OCI-M2 (cell line): ENCODE measurements around the gene RPTOR.
"Not testable (repeated sequence)": the region's sequence is repeated elsewhere in the genome, so short reads cannot be mapped to it uniquely, and the experiment has no call there.

Experiments used
- DNase-seq: peaks from one replicate; lab custom pipeline; 2025; ENCODE audit not compliant: unreplicated experiment; lab: John Stamatoyannopoulos, UW

RPTOR gene

DNA sequence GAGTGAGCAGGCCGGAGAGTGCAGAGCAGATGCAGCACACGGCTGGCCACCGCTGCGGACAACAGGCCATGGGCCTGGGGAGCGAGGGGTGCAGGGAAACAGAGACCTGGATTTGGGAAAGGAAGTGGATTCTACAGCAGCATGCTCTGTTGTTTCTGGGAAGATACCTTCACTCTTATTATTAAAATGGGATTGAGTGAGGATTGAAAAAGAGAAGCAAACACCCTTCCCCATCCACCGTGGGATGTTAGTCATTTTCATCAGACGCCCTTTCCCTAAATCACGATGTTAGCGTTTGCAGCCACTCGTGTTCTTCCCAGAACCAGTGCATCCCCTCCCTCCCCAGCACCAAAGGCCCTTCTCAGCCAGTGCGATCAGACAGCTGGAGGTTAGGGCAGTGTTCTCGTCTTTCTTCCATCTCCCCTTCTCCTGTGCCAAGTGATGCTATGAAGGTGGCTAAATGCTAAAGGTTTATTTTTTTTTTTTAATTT lies 250.5 kb downstream of the RPTOR start:
- DNase-seq: no peak

DNA sequence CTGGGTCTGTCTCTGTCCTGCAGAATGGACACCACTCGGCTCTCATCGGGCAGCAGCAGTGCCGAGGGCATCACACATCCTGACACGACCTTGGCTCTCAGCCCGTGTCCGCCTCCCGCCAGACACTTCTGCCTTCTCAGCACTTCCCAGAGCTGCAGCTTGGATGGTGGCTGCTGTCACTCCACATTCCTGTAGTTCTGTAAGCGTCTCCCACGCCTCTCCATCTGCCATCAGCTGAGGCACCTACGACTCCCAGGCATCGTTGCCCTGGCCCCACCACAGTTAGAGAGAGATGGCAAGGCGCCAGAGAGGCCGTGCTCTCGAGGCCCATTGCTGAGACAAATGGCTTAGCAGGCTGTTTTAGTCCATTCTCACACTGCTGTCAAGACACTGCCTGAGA lies 251.1 kb downstream of the RPTOR start:
- DNase-seq: no peak

DNA sequence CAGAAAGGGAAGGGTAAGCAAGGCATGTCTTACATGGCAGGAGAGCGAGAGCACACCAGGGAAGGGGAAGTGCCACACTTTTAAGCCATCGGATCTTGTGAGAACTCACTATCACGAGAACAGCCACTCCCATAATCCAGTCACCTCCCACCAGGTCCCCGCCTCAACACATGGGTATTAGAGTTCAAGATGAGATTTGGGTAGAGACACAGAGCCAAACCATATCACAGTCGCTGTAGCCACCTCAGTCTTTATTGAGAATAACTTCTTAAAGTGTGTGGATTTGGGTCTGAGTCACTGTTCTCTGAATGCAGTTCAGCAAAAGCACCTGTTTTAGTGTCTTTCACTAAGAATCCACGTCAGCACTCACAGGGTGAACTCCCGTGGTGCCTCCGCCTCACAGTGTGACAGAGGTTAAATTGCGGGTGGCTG lies 251.8 kb downstream of the RPTOR start:
- no peak for DNase-seq

DNA sequence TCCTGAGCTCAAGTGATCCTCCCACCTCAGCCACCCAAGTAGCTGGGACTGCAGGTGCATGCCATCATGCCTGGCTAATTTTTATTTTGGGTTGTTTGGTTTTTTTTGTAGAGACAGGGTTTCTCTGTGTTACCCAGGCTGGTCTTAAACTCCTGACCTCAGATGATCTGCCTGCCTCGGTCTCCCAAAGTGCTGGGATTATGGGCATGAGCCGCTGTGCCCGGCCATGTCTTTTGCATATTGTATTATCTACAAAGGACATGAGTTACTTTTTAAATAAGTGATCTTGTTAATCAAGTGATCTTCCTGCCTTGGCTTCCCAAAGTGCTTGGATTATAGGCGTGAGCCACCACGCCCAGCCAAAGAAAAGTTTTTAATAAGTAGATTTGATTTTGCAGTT lies 252.6 kb downstream of the RPTOR start:
- not testable (repeated sequence) for DNase-seq

DNA sequence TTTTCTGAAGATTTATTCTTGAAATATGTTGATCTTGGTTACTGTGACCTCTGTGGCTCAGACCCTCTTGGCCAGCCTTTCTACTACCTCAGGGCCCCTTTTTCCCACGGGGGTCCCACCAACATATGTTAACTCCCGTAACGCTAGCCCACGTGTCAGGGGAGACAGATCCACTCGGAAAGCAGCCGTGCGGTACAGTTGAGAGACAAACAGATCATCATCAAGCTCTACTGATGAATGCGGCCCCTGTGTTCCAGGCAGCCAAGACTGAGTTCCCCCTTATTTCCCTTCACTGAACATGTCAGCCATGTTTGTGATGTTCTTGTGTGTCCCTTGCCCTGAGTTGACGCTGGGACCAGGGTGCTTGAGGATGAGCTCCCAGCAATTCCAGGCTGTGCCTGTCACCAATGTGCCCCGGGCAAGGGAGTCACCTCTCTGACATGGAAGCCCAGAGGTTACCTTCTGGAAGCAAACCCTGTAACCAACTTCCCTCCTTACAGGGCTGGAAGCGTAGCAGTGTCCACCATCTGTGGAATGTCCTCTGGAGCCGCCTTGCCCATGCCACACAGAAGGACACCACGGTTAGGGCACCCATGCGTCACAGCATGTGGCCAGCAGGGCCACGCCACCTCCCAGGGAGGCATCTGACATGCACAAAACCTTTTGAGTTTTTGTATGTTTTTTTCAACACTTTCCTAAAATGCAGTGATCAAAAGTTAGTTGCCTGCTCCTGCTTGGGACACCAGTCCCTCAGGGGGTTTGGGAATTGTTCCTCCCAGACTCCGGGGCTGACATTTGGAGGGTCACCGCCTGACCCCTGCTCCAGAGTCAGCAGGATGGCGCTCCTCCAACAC lies 253.3 kb downstream of the RPTOR start:
- DNase-seq: no peak

DNA sequence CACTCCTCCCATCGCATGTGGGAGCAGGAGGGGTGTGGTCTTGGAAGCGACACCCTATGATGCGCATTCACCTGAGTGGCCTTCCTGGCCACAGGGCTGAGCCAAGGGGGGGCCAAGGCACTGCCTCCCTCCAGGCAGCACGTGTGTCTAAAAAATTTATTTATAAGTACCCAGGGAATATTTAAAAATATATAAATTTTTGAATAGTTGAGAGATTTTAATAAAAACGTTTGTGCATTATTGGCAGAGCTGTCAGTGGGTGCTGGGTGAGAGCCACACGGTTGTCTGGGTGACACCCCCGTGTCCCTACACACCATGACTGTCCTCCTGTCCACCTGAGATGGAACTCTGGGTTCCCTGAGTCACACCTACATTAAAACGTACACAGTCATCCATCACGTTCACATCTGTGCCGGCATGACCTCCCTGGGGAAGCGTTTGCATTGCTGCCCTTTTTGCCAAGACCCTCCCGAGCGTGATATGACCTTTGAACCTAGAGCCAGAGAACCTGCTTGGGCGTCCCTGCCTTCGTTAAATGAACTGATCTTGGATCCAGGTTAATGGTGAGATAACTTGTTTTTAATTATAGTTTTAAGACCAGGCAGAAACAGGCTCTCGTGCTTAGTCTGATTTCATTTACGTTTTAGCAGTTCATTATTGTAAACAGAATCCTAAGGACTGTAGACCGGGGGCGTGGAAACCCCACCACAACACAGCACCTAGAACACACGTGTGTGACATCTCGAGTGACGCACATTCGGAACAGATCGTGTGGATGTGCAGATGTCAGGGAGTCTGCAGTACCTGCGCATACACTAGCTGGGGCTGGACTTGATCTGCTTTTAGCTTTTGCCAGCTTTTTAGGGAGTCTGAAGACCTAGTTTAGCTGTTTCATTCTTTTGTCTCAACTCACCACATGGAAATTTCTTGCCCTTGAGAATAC lies 254.2 kb downstream of the RPTOR start:
- no peak for DNase-seq

GRCh38 chr17:80799538-80800480 lies 255.2 kb downstream of the RPTOR start:
- no peak for DNase-seq

GRCh38 chr17:80800481-80801391 lies 256.1 kb downstream of the RPTOR start:
- DNase-seq: no peak

GRCh38 chr17:80802626-80803450 lies 258.2 kb downstream of the RPTOR start:
- no peak for DNase-seq

DNA sequence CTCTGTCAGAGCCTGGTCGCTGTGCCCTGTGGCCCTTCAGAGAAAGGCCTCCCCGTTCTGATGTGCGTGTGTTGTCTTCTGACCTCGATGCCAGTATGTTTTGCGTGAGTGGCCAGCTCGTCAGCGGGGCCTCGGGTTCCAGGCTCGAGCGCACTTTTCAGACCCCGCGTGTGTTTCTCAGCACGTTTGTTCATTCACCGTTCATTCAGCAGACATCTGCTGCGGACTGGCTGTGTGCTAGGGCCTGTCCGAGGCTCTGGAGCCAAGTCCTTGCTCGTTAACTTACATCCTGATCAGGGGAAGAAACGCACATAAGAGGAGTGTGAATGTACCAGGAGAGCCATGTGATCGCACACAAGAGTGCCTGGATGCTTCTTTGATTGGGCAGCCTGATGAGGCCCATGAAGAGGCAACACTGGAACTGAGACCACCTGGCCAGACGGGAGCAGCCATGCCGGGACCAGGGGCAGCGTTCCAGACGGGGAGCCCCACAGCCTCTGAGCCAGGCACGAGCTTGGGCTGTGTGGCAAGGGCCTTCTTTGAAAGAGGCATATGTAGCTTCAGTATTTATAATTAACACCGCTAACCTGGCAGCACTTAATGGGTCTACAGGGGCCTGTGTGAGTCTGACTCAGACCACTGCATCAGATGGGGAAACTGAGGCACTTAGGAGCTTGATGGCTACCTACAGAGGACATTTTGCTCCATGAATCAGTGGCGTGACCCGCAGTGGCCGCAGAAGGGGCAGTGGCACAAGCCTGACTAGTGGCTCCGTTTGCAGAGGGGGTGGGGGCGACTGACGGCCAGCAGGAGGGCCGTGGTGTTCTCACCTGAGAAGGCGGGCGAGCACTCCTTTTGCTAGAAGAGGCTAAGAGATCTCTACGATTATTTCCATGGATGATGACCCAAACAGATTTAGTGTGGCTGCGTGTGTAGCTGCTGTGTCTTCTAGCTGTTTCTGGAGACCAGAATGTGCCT lies 259.1 kb downstream of the RPTOR start:
- no peak for DNase-seq

- DNase-seq: no peak
Observed at GRCh38 chr17:80804466-80804865, 259.8 kb downstream of the RPTOR start.

DNA sequence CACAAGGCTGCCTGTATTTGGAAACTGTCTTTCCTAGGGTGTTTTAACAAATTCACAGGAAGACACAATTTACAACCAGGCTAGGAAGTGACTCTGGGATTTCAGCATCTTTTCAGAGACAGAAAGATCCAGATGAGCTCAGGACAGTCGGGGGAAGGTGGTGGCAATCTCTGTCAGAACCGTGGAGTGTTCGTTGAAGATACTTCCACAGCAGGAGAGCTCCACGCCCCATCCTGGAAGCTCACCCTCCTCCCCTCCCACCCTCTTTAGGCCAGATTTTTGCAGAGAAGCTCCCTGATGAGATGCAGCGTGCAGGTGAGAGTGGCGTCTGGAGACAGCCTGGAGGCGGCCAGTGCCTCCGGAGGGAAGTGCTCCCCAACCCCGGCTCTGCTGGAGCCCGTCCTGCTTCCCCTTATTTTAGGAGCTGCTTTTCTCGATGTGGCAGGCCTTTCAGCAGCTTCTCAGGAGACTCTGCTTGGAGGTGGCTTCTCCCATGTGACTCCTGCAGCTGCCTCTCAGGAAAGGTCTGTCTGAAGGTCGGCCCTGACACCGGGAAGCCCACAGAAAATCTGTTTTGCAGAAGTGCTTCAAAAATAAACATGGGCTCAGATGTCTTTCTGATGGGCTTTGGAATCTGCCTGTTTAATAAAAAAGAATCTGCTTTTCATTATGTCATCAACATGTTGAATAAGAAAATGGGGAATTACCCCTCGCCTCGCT lies 260.6 kb downstream of the RPTOR start:
- no peak for DNase-seq

DNA sequence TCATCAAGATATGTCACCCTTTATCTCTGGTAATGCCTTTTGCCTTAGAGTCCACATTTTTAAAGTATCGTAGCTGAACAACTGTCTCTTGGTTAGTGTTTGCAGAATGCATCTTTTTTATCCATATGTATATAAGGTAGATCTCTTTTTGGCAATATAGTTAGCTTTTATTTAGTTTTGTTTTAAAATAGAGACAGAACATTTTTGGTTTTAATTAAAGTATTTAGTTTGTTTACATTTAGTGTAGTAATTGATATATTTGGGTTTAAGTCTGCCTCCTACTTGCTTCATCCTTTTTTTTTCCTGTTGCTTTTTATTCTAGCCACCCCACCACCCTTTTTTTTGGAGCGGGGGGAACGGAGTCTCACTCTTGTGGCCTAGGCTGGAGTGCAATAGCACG lies 262.4 kb downstream of the RPTOR start:
- DNase-seq: no peak

DNA sequence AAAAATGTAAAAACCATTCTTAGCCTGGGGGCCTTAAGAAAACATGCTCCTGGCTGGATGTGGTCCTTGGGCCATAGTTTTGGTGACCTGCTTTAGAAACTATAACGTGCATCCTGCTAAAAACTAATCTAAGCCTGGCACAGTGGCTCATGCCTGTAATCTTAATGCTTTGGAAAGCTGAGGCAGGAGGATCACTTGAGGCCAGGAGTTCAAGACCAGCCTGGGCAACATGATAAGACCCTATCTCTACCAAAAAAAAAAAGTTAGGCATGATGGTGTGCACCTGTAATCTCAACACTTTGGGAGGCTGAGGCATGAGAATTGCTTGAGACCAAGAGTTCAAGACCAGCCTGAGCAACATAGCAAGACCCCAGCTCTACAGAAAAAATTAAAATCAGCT lies 263.2 kb downstream of the RPTOR start:
- DNase-seq: no peak

GRCh38 chr17:80811181-80812105 lies 266.8 kb downstream of the RPTOR start:
- DNase-seq: no peak
